Measurements from ENCODE around the gene SHH.

SHH gene

DNA sequence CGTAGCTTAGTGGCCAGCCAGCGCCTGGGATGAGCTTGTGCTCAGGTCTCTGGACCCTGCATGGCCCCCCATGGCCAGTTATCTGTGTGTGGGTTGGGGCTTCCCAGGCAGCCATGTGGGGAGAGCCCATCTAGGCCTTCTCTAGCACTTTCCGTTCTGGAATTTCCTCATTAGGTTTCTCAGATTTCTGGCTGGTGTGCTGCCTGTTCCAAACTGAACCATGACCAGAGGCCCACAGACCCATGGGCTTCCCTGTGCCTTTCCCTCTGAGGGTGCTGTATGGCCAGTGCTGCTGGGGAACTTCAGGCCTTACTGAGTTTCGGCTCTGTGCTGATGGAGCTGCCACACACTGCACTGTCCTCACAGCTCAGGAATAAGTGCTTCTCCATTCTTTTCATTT lies 50.2 kb downstream of the SHH start:
- no peak for DNase-seq

DNA sequence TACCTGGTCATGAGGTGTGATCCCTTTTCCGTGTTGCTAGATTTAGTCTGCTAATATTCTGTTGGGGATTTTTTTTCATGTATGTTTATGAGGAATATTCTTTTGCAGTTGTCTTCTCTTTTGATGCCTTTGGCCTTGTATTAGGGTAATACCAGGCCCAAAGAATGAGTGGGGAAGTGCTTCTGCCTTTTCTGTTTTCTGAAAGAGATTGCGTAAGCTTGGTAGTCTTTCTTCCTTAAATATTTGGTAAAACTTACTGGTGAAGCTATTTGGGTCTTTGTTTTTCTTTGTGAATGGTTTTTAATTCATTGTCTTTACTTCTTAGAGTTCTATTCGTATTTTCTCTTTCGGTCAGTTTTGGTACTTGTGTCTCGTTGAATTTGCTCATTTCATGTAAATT lies 51.1 kb downstream of the SHH start:
- DNase-seq, result no peak

DNA sequence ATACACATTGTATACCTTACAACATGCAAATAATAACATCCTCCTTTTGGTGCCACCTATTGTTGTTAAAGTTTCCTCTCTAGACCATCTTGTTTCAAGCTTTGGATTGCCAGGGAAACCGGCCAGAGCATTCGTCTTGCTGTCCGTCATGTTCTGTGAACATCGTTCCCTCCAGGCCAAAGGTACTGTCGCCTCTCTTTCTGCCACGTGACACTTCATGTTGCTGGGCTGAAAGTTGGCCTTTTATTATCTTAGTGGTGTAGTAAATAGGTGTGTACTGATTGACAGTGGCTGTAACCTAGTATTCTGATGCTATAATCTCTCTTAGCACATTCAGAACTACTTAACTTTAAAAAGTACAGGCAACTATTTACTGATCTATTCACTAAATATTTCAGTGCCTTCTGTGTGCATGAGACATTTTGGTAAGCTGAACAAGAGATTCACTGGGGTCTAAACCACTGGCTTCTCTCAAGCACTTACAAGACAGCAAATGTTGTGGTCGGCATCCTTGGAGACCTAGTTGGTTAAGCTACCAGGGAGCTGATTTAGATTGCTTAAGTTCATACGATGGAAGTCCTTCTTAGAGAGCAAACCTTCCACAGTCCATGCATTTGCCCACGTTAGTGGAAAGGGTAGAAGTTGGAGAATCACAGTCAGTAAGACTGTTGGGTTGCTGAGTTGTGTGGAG lies 52.4 kb downstream of the SHH start:
- no peak for DNase-seq

DNA sequence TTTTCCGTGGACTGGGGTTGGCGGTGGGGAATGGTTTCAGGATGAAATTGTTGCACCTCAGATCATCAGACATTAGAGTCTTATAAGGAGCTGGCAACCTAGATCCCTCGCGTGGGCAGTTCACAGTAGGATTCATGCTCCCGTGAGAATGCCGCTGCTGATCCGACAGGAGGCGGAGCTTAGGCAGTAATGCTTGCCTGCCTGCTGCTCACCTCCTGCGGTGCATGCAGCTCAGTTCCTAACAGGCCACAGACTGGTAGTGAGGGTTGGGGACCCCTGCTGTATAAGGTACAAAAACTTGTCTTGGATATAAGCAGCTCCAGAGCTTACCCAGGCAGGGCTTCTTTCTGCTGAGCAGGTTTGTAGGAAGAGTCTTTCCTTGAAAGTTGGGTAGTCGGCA lies 53.9 kb downstream of the SHH start:
- DNase-seq, result no peak

DNA sequence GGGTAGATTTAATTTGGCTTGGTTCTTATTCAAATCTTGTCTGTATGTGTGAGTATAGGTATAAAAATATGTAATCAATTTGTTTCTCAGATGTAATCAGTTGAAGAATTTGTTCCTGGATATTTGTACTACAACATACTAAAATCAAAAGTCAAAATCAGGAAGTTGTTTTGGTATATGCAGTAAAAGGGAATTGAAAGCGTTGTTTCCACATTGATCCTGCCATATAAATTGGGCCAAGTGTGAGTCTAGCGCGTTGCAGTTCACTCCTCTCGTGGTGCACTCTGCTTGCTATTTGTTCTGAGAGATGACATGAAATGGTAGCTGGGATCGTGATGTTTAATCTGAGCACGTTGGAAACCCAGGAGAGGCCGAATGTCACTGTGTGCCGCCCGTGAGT lies 55.9 kb downstream of the SHH start:
- DNase-seq, result no peak

DNA sequence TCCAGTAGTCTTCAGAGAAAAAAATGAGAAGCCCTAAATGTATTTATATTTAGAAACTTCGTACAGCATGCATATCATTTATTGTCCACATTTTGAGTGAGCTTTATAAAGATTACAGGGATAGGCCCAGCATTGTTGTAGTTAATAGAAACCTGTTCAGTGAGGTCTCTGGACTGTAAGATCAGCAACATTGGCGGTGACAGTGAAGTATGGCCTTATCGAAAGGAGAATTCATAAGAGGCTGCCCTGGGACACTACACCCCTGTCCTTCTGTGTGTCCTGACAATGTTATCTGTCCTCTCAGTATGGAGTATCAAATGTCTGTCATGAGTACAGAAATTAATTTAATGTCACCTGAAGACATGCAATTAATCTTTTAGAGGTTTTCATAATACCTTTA lies 57.2 kb downstream of the SHH start:
- no peak for DNase-seq

DNA sequence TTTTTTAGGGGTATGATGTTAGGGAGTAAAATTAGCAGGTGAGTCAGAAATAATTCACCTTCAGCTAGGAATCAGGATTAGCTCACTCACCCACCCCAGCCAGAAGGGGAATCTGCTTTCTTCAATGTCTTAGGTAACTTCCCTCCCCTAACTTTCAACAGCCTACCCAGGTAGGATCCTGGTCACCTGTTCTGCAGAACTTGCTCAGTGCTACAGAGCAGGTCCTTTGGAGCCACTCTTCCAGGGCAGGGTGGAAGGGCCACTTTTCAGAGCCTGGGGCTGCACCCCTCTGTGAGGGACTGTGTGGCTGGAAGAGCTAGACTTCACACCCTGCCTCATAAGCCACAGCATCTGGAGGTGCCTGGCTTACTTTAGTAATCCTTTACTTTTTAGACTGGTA lies 58.1 kb downstream of the SHH start:
- no peak for DNase-seq

DNA sequence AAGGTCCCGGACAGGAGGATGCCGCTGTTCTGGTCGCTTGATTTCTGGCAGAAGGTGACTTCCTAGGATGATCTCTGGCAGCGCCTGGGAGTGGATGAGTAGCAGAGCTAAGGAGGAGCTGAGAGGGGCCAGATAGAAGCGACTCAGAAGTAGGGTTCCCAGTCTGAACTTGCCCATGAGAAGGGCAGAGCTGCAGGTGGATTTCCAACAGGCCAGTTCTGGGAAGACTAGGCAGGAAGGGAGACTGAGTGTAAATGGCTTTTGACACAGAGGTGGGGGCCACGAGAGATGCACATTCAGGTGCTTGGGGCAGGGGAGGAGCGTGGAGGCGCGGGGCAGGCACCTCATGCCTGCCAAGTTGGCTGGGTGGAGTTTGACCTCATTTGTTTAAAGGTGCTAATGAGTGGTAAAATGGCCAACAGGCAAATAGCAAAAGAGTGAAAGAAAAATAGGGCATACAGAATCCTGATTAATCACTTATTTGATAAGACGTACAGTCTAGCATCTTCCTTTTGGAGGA lies 58.8 kb downstream of the SHH start:
- DNase-seq, result no peak

DNA sequence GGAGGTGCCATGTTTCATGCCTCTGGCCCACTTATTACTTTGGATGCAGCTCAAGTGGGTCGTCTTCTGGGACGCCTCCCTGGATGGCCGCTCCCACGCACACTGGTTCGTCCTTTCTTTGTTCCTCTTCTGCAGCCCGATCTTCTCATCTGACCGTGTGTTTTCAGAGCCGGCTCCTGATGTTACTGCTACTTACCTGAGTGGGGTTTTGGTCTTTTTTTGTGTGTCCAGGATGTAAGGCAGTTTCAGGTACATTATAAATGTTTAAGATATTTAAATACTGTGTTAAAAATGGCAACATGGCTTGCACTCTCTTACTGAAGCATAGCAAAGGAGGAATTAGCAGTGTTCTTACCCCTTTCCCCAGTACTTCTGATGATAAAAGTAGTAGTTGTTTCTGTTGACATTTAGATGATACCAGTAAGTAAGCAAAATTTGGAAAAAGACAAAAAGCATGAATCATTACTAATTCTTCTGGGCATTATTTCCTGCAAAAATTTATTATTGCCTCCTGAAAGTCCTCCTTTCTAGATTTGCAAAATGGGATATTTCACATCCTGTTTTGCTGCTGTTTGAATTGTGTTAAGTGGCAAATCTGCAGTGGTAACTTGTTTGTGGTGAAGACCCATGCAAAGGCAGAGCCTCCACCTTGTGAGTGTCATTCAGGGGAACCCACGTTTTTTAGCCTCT lies 59.4 kb downstream of the SHH start:
- DNase-seq, result no peak

DNA sequence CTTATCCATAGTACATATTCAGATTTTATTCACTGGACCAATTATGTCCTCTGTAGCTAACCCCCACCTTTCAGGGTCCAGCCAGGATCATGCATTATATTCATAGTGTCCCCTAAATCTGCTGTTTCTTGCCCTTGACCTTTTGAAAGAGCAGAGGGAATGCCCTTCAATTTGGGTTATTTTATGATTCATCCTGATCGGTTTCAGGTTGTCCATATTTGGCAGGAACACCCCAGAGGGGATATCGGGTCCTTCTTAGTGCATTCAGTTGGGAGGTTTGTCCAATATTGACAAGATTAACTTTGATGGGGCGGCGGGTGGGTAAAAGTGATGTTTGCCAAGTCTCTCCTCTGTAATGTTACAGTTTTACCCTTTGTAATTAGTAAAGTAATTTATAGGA lies 60.9 kb downstream of the SHH start:
- no peak for DNase-seq

DNA sequence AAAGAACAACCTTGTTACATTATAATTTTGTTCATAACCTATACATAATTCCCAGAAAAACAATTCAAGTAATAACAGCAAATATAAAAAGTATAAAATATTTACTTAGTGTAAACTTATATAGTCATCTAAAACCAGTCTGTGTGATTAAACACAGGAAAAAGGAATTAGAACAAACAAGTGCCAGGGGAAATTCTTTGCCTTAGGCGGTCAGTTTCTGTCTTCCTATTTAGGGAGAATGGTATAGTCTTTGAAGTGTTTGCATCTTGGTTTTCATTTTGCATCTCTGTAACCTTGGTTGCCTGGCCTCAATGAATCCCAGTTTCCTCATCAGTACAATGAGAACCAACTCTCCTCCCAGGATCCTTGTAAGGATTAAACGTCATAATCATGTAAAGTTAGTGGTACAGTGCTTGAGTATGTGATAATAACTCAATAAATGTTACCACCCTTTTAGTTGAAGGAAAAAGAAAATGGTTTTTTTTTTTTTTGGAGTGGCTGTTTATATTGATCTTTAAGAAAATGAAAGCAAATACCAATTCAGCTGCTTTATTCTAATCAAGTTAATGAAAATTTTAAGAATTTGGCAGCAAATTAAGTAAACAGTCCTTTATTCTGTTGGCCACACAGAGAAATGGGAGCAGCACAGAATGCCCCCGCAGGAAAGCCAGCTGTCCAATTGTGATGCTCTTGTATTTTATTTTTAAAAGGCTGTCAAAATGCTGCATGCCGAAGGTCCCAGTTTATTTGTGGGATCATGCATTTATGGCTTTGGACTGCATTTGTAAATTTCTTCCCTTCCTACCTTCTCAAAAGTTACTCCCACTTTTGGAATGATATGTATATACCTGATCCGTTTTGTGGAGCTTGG lies 61.8 kb downstream of the SHH start:
- no peak for DNase-seq

Data from activated CD4-positive, alpha-beta T cell treated with anti-CD3 and anti-CD28 coated beads, Interleukin-2, amount 50 U/mL, for 16 hours (primary cell).